Measurements from ENCODE around the gene KRTAP12-2. TPM values are rescaled to one million over a fixed set of nuclear protein-coding genes. Genes with fewer than 3 reads are reported as not detected.
"Not testable (repeated sequence)": the region's sequence is repeated elsewhere in the genome, so short reads cannot be mapped to it uniquely, and the experiment has no call there.

Gene KRTAP12-2
- total RNA-seq, 1 experiment from 2014 or later = 1.8 TPM

- H3K36me3 ChIP-seq (ENCODE audit: insufficient read depth, low read length, poor library complexity, severe bottlenecking) = no peaks in the 10 kb centered on the region
Measured at GRCh38 chr21:44630440-44630839, 36.3 kb downstream of the KRTAP12-2 start.

GRCh38 chr21:44628707-44629391 lies 37.9 kb downstream of the KRTAP12-2 start:
- POLR2A ChIA-PET (ENCODE audit: low non-redundant PET) = no interaction called here
- H3K4me3 ChIP-seq (ENCODE audit: low read depth, low read length, poor library complexity, severe bottlenecking) = no peak overlapping the region
- no peaks in the 10 kb centered on the region for H3K36me3 ChIP-seq (ENCODE audit: insufficient read depth, low read length, poor library complexity, severe bottlenecking)
- no TSS peak for BruUV-seq (replicated peaks)
- H3K9me3 ChIP-seq (ENCODE audit: low read depth, low read length, poor library complexity, severe bottlenecking) = peaks cover 26% of the 10 kb centered on the region
- H3K27ac ChIP-seq (ENCODE audit: low read depth, low read length, poor library complexity, severe bottlenecking) = no peak overlapping the region
- DNase-seq (ENCODE audit: low spot score) = no peak
- CTCF ChIA-PET = no interaction called here
- intact Hi-C loops (cut with micrococcal nuclease; ENCODE audit: unreplicated experiment) = no loop called here
- TF ChIP-seq EZH2 (IDR thresholded peaks at IDR 0.05; ENCODE audit: borderline replicate concordance, low read depth, low read length, poor library complexity, severe bottlenecking) (no peak), CTCF (conservative IDR thresholded peaks at IDR 0.05; ENCODE audit: low read depth, low read length) (no peak)
- H3K27me3 ChIP-seq (replicated peaks; ENCODE audit: insufficient read depth, low read depth, low read length, poor library complexity) = no peaks in the 10 kb centered on the region
- H3K4me1 ChIP-seq (ENCODE audit: insufficient read depth, low read length, poor library complexity, severe bottlenecking) = no peaks in the 10 kb centered on the region

More at GRCh38 chr21:44630440-44630839, 36.3 kb downstream of the KRTAP12-2 start:
- Histone ChIP-seq H3K27ac (ENCODE audit: low read depth, low read length, poor library complexity, severe bottlenecking) (no peak overlapping the region), H3K4me3 (ENCODE audit: low read depth, low read length, poor library complexity, severe bottlenecking) (no peak overlapping the region), H3K27me3 (replicated peaks; ENCODE audit: insufficient read depth, low read depth, low read length, poor library complexity) (no peaks in the 10 kb centered on the region), H3K4me1 (ENCODE audit: insufficient read depth, low read length, poor library complexity, severe bottlenecking) (no peaks in the 10 kb centered on the region), H3K9me3 (ENCODE audit: low read depth, low read length, poor library complexity, severe bottlenecking) (peaks cover 16% of the 10 kb centered on the region)
- TF ChIP-seq EZH2 (IDR thresholded peaks at IDR 0.05; ENCODE audit: borderline replicate concordance, low read depth, low read length, poor library complexity, severe bottlenecking) (no peak), CTCF (conservative IDR thresholded peaks at IDR 0.05; ENCODE audit: low read depth, low read length) (no peak)
- BruUV-seq (replicated peaks) = no TSS peak
- DNase-seq (ENCODE audit: low spot score) = no peak
- POLR2A ChIA-PET (ENCODE audit: low non-redundant PET) = no interaction called here
- CTCF ChIA-PET = no interaction called here
- intact Hi-C loops (cut with micrococcal nuclease; ENCODE audit: unreplicated experiment) = no loop called here

- intact Hi-C loops (cut with micrococcal nuclease; ENCODE audit: unreplicated experiment); H3K4me3 ChIP-seq (ENCODE audit: low read depth, low read length, poor library complexity, severe bottlenecking); BruUV-seq (replicated peaks); CTCF ChIA-PET; H3K27me3 ChIP-seq (replicated peaks; ENCODE audit: insufficient read depth, low read depth, low read length, poor library complexity); POLR2A ChIA-PET (ENCODE audit: low non-redundant PET); H3K4me1 ChIP-seq (ENCODE audit: insufficient read depth, low read length, poor library complexity, severe bottlenecking); DNase-seq (ENCODE audit: low spot score); H3K36me3 ChIP-seq (ENCODE audit: insufficient read depth, low read length, poor library complexity, severe bottlenecking); H3K27ac ChIP-seq (ENCODE audit: low read depth, low read length, poor library complexity, severe bottlenecking): not testable (repeated sequence)
- H3K9me3 ChIP-seq (ENCODE audit: low read depth, low read length, poor library complexity, severe bottlenecking) = peaks cover 36% of the 10 kb centered on the region
Measured at GRCh38 chr21:44627831-44628233, 38.9 kb downstream of the KRTAP12-2 start.

- not testable (repeated sequence) for H3K27ac ChIP-seq (ENCODE audit: low read depth, low read length, poor library complexity, severe bottlenecking)
Measured at GRCh38 chr21:44627181-44627822, 39.4 kb downstream of the KRTAP12-2 start.

More at GRCh38 chr21:44627181-44627822, 39.4 kb downstream of the KRTAP12-2 start:
- intact Hi-C loops (cut with micrococcal nuclease; ENCODE audit: unreplicated experiment); H3K27me3 ChIP-seq (replicated peaks; ENCODE audit: insufficient read depth, low read depth, low read length, poor library complexity); H3K4me1 ChIP-seq (ENCODE audit: insufficient read depth, low read length, poor library complexity, severe bottlenecking); DNase-seq (ENCODE audit: low spot score); H3K36me3 ChIP-seq (ENCODE audit: insufficient read depth, low read length, poor library complexity, severe bottlenecking); POLR2A ChIA-PET (ENCODE audit: low non-redundant PET); BruUV-seq (replicated peaks); H3K4me3 ChIP-seq (ENCODE audit: low read depth, low read length, poor library complexity, severe bottlenecking); CTCF ChIA-PET: not testable (repeated sequence)
- H3K9me3 ChIP-seq (ENCODE audit: low read depth, low read length, poor library complexity, severe bottlenecking) = peaks cover 35% of the 10 kb centered on the region

All from A673 (cell line).